Neuron (in vitro differentiated cells): ENCODE data around the gene GPR132.
"Not testable (repeated sequence)": the region's sequence is repeated elsewhere in the genome, so short reads cannot be mapped to it uniquely, and the experiment has no call there.

Experiments
- H2AFZ ChIP-seq: one replicate; pipeline ENCODE4 v1.6.1; 2013; ENCODE audit warnings: low read depth, mild to moderate bottlenecking, inconsistent platforms, low read length, moderate library complexity
- H3K27me3 ChIP-seq: one replicate; pipeline ENCODE4 v1.6.1; 2013; ENCODE audit warnings: low read length; ENCODE audit not compliant: insufficient read depth
- H3K36me3 ChIP-seq: one replicate; pipeline ENCODE4 v1.6.1; 2013; ENCODE audit warnings: low read length; ENCODE audit not compliant: insufficient read depth
- H3K4me1 ChIP-seq: one replicate; pipeline ENCODE4 v1.6.1; 2013; ENCODE audit warnings: low read length; ENCODE audit not compliant: insufficient read depth
- H3K4me3 ChIP-seq: 2 replicates; pipeline ENCODE4 v1.5.1; 2013; ENCODE audit warnings: mild to moderate bottlenecking, low read length, moderate library complexity
- H3K9me3 ChIP-seq: one replicate; pipeline ENCODE4 v1.6.1; 2013; ENCODE audit warnings: low read length

The GPR132 gene

GRCh38 chr14:105067969-105068301 is 2.7 kb upstream of the GPR132 start:
- Histone ChIP-seq H3K4me1 (peaks cover 3% of the 10 kb centered on the region), H2AFZ (no peak overlapping the region), H3K27me3 (peaks cover 14% of the 10 kb centered on the region)

GRCh38 chr14:105067140-105067968 is 2.1 kb upstream of the GPR132 start:
- no peak overlapping the region for H2AFZ ChIP-seq
- no peaks in the 10 kb centered on the region for H3K36me3 ChIP-seq
- peaks cover 3% of the 10 kb centered on the region for H3K4me1 ChIP-seq
- no peak overlapping the region for H3K4me3 ChIP-seq
- H3K9me3 ChIP-seq: no peaks in the 10 kb centered on the region
- peaks cover 9% of the 10 kb centered on the region for H3K27me3 ChIP-seq

More at GRCh38 chr14:105067969-105068301, 2.7 kb upstream of the GPR132 start:
- H3K36me3 ChIP-seq: no peaks in the 10 kb centered on the region
- no peak overlapping the region for H3K4me3 ChIP-seq
- no peaks in the 10 kb centered on the region for H3K9me3 ChIP-seq

- H3K27me3 ChIP-seq: peaks cover 11% of the 10 kb centered on the region
- no peaks in the 10 kb centered on the region for H3K36me3 ChIP-seq
- H3K4me3 ChIP-seq: no peak overlapping the region
- no peaks in the 10 kb centered on the region for H3K9me3 ChIP-seq
- H3K4me1 ChIP-seq: peaks cover 3% of the 10 kb centered on the region
- H2AFZ ChIP-seq: no peak overlapping the region
Measured at GRCh38 chr14:105066240-105067071, 1.2 kb upstream of the GPR132 start.

GRCh38 chr14:105064721-105065143 is 498 bp downstream of the GPR132 start:
- H3K36me3 ChIP-seq: no peaks in the 10 kb centered on the region
- H3K4me3 ChIP-seq: no peak overlapping the region
- H3K9me3 ChIP-seq: no peaks in the 10 kb centered on the region
- H3K4me1 ChIP-seq: peaks cover 3% of the 10 kb centered on the region
- peaks cover 5% of the 10 kb centered on the region for H3K27me3 ChIP-seq
- no peak overlapping the region for H2AFZ ChIP-seq

GRCh38 chr14:105064001-105064400 is 1.2 kb downstream of the GPR132 start:
- H3K9me3 ChIP-seq: no peaks in the 10 kb centered on the region
- peaks cover 5% of the 10 kb centered on the region for H3K27me3 ChIP-seq
- no peaks in the 10 kb centered on the region for H3K36me3 ChIP-seq
- H3K4me3 ChIP-seq: no peak overlapping the region
- H2AFZ ChIP-seq: no peak overlapping the region
- peaks cover 3% of the 10 kb centered on the region for H3K4me1 ChIP-seq

- not testable (repeated sequence) for H3K4me3 ChIP-seq, H3K27me3 ChIP-seq, H2AFZ ChIP-seq, H3K36me3 ChIP-seq, H3K9me3 ChIP-seq, H3K4me1 ChIP-seq
Measured at GRCh38 chr14:105063506-105063905, 1.7 kb downstream of the GPR132 start.

GRCh38 chr14:105063056-105063455 is 2.2 kb downstream of the GPR132 start:
- H3K4me1 ChIP-seq: peaks cover 3% of the 10 kb centered on the region

GRCh38 chr14:105062048-105062433 is 3.2 kb downstream of the GPR132 start:
- peaks cover 5% of the 10 kb centered on the region for H3K27me3 ChIP-seq
- no peaks in the 10 kb centered on the region for H3K36me3 ChIP-seq
- H3K4me3 ChIP-seq: no peak overlapping the region
- H2AFZ ChIP-seq: no peak overlapping the region
- no peaks in the 10 kb centered on the region for H3K9me3 ChIP-seq
- H3K4me1 ChIP-seq: peaks cover 3% of the 10 kb centered on the region

More at GRCh38 chr14:105063056-105063455, 2.2 kb downstream of the GPR132 start:
- peaks cover 5% of the 10 kb centered on the region for H3K27me3 ChIP-seq
- no peaks in the 10 kb centered on the region for H3K36me3 ChIP-seq
- no peaks in the 10 kb centered on the region for H3K9me3 ChIP-seq
- H2AFZ ChIP-seq: no peak overlapping the region
- no peak overlapping the region for H3K4me3 ChIP-seq

- H3K4me3 ChIP-seq: no peak overlapping the region
- H3K4me1 ChIP-seq: peaks cover 3% of the 10 kb centered on the region
- no peaks in the 10 kb centered on the region for H3K9me3 ChIP-seq
- no peak overlapping the region for H2AFZ ChIP-seq
- H3K27me3 ChIP-seq: peaks cover 7% of the 10 kb centered on the region
- no peaks in the 10 kb centered on the region for H3K36me3 ChIP-seq
Measured at GRCh38 chr14:105061428-105062047, 3.7 kb downstream of the GPR132 start.

GRCh38 chr14:105060751-105061427 is 4.3 kb downstream of the GPR132 start:
- H3K4me3 ChIP-seq: no peak overlapping the region
- H3K9me3 ChIP-seq: no peaks in the 10 kb centered on the region
- peaks cover 3% of the 10 kb centered on the region for H3K4me1 ChIP-seq
- peaks cover 13% of the 10 kb centered on the region for H3K27me3 ChIP-seq
- no peaks in the 10 kb centered on the region for H3K36me3 ChIP-seq
- no peak overlapping the region for H2AFZ ChIP-seq

- H3K27me3 ChIP-seq: peaks cover 19% of the 10 kb centered on the region
- no peaks in the 10 kb centered on the region for H3K9me3 ChIP-seq
- H3K4me1 ChIP-seq: peaks cover 3% of the 10 kb centered on the region
- H3K4me3 ChIP-seq: no peak overlapping the region
- no peaks in the 10 kb centered on the region for H3K36me3 ChIP-seq
- H2AFZ ChIP-seq: no peak overlapping the region
Measured at GRCh38 chr14:105059925-105060565, 5.2 kb downstream of the GPR132 start.
